ENCODE results near the gene WFDC1. TPM values are rescaled to one million over a fixed set of nuclear protein-coding genes. Genes with fewer than 3 reads are reported as not detected.

WFDC1 gene
- total and polyA plus RNA-seq, 2 experiments from 2014 or later: 0.76 to 0.95 TPM

DNA sequence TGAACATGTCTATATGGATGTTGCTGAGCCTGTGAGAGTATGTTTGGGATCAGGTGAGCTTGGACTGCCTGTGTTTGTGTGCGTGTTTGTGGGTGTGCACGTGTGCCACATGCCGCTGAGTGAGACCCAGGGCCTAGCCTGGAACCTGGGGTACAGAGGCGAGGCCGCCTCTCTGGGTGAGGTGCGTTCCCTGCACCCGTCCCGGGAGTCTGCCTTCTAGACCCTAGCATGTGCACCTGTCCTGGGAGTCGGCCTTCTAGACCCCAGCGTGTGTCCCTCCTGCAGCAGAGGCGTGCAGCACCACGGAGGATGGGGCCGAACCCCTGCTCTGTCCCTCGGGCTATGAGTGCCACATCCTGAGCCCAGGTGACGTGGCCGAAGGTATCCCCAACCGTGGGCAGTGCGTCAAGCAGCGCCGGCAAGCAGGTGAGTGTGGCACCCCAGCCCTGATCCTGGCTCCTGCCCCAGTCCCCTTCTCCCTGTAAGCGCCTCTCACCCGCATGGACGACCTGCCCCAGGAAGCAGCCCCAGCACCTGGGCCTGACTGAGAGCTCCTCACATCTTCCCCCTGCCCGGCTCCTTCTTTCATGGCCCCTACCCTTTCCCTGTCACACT is 24.6 kb downstream of the WFDC1 start (continued):
- TF ChIP-seq ZNF462 (CRISPR knock-in tag; IDR thresholded peaks at IDR 0.05) (no peak), JUNB (IDR thresholded peaks at IDR 0.05; ENCODE audit: unreplicated experiment) (no peak), ETS1 (IDR thresholded peaks at IDR 0.05) (no peak), ZNF114 (CRISPR knock-in tag; IDR thresholded peaks at IDR 0.05) (no peak)
- TF ChIP-seq, protein P1, sequence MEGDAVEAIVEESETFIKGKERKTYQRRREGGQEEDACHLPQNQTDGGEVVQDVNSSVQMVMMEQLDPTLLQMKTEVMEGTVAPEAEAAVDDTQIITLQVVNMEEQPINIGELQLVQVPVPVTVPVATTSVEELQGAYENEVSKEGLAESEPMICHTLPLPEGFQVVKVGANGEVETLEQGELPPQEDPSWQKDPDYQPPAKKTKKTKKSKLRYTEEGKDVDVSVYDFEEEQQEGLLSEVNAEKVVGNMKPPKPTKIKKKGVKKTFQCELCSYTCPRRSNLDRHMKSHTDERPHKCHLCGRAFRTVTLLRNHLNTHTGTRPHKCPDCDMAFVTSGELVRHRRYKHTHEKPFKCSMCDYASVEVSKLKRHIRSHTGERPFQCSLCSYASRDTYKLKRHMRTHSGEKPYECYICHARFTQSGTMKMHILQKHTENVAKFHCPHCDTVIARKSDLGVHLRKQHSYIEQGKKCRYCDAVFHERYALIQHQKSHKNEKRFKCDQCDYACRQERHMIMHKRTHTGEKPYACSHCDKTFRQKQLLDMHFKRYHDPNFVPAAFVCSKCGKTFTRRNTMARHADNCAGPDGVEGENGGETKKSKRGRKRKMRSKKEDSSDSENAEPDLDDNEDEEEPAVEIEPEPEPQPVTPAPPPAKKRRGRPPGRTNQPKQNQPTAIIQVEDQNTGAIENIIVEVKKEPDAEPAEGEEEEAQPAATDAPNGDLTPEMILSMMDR (conservative IDR thresholded peaks at IDR 0.05; ENCODE audit: low read depth in 2 of 2): no peak

GRCh38 chr16:84320511-84320910 is 25.8 kb downstream of the WFDC1 start:
- Histone ChIP-seq H3K27ac (ENCODE audit: low read depth) (no peak overlapping the region), H4K20me1 (replicated peaks; ENCODE audit: insufficient read depth) (no peaks in the 10 kb centered on the region), H2AFZ (no peak overlapping the region), H3K4me3 (no peak overlapping the region), H3F3A (replicated peaks; ENCODE audit: low read depth) (no peaks in the 10 kb centered on the region), H3K79me2 (replicated peaks; ENCODE audit: insufficient read depth) (no peaks in the 10 kb centered on the region), H3K9me2 (ENCODE audit: insufficient read depth) (no peaks in the 10 kb centered on the region), H3K4me2 (no peak overlapping the region), H3K27me3 (ENCODE audit: insufficient read depth) (no peaks in the 10 kb centered on the region), H3K4me1 (ENCODE audit: insufficient read depth) (no peaks in the 10 kb centered on the region), H3K36me3 (ENCODE audit: insufficient read depth) (no peaks in the 10 kb centered on the region)
- no peak overlapping the region for H3K27ac Mint-ChIP-seq
- ATAC-seq: no peak
- peaks cover 2% of the 10 kb centered on the region for H3K27me3 Mint-ChIP-seq (ENCODE audit: insufficient read depth, low read depth, poor library complexity)
- H3K4me1 Mint-ChIP-seq: no peaks in the 10 kb centered on the region
- DNase-seq (ENCODE audit: low spot score): no peak
- no peaks in the 10 kb centered on the region for H3K9me3 Mint-ChIP-seq
- H3K4me3 Mint-ChIP-seq: no peak overlapping the region
- H3K36me3 Mint-ChIP-seq (ENCODE audit: low read depth): no peaks in the 10 kb centered on the region
- no peak for TF ChIP-seq POLR2AphosphoS5 (IDR thresholded peaks at IDR 0.05; ENCODE audit: low read depth)
- TF ChIP-seq ETS1 (IDR thresholded peaks at IDR 0.05): no peak
- TF ChIP-seq EZH2 (IDR thresholded peaks at IDR 0.05; ENCODE audit: low read depth, unreplicated experiment): no peak
- no peak for TF ChIP-seq EZH2phosphoT487 (IDR thresholded peaks at IDR 0.05; ENCODE audit: unreplicated experiment)
- TF ChIP-seq ZNF114 (CRISPR knock-in tag; IDR thresholded peaks at IDR 0.05): no peak
- TF ChIP-seq, protein P1 (conservative IDR thresholded peaks at IDR 0.05; ENCODE audit: low read depth in 2 of 2): no peak
- no peak for TF ChIP-seq JUNB (IDR thresholded peaks at IDR 0.05; ENCODE audit: unreplicated experiment)
- TF ChIP-seq ZNF331 (CRISPR knock-in tag; IDR thresholded peaks at IDR 0.05; ENCODE audit: low read depth): no peak
- TF ChIP-seq CREB1 (CRISPR knock-in tag; IDR thresholded peaks at IDR 0.05; ENCODE audit: low read depth): no peak
